ENCODE results near the gene TMEFF1.
A peak's percentile ranks its signal among the peaks of the same experiment; 100 is the strongest.

TMEFF1 gene

DNA sequence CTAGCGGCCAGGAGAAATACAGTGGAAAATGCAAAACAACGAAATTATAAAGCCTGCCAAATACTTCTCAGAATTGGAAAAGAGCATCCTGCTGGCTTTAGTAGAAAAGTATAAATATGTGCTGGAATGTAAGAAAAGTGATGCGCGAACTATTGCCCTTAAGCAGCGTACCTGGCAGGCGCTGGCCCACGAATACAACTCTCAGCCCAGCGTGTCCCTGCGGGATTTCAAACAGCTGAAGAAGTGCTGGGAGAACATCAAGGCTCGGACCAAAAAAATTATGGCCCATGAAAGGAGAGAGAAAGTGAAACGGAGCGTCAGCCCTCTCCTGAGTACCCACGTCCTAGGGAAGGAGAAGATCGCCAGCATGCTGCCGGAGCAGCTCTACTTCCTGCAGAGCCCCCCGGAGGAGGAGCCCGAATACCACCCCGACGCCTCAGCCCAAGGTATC, 31.0 kb upstream of the TMEFF1 start:
- no peak overlapping the region for H3K4me3 ChIP-seq (ENCODE audit: low read length)
- TF ChIP-seq, protein P1, sequence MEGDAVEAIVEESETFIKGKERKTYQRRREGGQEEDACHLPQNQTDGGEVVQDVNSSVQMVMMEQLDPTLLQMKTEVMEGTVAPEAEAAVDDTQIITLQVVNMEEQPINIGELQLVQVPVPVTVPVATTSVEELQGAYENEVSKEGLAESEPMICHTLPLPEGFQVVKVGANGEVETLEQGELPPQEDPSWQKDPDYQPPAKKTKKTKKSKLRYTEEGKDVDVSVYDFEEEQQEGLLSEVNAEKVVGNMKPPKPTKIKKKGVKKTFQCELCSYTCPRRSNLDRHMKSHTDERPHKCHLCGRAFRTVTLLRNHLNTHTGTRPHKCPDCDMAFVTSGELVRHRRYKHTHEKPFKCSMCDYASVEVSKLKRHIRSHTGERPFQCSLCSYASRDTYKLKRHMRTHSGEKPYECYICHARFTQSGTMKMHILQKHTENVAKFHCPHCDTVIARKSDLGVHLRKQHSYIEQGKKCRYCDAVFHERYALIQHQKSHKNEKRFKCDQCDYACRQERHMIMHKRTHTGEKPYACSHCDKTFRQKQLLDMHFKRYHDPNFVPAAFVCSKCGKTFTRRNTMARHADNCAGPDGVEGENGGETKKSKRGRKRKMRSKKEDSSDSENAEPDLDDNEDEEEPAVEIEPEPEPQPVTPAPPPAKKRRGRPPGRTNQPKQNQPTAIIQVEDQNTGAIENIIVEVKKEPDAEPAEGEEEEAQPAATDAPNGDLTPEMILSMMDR (conservative IDR thresholded peaks at IDR 0.05; ENCODE audit: low read length): no peak
- DNase-seq (ENCODE audit: low read depth): no peak

DNA sequence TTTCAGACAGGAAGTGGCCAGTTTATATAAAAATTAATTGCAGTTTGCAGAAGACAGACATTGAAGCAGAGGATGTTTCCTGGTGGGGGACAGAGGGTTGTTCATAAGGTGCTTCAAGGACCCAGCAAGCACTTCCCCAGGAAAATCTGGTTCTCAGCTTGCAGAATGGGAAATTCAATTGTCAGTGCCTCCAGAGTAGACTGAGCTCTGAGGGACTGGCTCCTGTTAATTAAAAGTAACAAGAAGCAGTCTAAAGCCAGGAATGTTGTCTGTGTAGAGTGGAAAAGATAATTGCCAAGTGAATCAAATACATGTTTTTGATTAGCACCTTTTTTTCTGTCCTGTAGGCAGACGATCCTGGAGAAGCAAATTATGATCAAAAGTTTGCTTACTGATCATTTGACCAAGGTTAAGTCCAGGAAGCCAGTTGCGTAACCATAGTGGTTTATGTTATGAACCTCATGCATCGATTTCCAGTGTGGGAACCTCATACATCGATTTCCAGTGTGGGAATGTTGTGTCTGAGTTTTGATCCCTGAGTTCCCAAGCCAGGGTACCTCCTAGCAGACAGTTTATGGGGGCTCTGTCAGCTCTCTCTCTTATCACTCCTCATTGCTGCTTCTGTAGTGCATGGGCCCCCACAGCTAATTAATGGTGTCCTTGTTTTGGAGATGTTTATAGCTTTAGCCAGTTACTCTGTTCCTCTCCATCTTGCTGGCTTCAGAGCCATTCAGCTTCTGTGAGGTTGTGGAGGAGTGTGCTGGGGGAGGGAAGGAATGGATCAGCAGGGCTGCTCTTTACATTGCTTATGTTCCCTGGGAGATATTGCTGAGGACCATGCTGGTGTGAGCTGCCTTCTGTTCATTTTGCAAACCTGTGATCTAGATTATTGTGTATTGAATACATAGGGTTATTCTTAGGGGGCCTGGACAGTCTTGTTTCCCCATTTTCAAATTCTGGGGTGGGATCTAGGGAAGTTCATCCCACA, 28.9 kb upstream of the TMEFF1 start:
- peak; percentile 63 for DNase-seq (ENCODE audit: low read depth)
- TF ChIP-seq, protein P1 (conservative IDR thresholded peaks at IDR 0.05; ENCODE audit: low read length): no peak
- H3K4me3 ChIP-seq (ENCODE audit: low read length): no peak overlapping the region

DNA sequence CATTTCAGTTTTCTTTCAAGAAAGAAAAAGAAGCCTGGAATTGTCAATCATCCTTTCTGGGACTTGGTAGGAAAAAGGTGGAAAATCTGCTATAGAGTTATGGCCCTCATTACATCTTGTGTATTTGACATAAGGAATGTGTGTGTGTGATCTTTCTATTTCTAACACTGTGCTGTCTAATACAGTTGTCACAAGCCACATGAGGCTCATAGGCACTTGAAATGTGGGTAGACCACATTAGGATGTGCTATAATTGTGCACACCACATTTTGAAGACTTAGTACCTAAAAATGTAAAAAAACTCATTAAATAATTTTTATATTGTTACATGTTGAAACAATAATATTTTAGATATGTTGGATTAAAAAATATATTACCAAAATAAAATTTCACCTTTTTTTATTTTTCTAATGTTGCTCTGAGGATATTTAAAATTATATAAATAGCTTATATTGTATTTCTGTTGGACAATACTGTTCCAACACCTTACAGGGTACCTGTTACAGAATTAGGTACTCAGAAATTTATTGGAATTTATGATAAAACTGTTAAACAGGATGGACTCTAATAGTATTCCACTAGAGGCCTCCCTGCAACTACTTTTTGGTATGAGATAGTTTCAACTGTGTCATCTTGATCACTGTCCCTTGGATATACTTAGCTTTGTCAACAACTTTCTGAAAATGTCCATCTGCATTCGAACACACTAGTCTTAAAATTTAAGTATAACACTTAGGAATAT, 27.6 kb upstream of the TMEFF1 start:
- DNase-seq (ENCODE audit: low read depth): no peak
- H3K4me3 ChIP-seq (ENCODE audit: low read length): no peak overlapping the region
- TF ChIP-seq, protein P1 (conservative IDR thresholded peaks at IDR 0.05; ENCODE audit: low read length): no peak

DNA sequence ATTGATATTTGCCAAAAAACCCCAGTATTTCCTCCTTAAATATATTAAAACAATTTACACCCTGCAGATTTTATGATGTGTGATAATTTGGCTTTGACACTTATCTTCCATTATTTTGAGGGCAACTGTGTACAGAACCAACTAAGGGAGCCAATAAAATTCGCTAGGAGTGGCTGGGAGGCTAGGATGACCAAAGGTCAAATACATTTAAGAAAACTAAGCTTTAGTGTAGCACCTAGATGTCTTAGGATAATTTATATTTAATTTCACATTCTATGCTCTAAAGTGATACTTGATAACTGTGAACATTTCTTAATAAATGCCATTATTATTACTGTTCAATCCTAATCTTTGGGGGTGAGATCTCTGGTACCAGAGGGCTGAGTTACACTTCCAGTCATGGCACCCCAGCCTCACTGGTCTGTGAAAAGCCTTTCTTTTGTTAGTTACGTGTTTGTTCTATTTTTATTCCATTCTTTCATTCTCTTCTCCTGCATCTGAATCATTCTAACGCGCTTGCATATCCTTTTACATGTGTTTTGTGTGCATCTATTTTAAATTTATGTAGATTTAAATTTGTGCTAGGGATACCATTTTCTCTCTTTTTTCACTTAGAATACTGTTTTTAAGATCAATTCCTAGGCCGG, 26.9 kb upstream of the TMEFF1 start:
- DNase-seq (ENCODE audit: low read depth): no peak
- TF ChIP-seq, protein P1 (conservative IDR thresholded peaks at IDR 0.05; ENCODE audit: low read length): no peak
- H3K4me3 ChIP-seq (ENCODE audit: low read length): no peak overlapping the region

DNA sequence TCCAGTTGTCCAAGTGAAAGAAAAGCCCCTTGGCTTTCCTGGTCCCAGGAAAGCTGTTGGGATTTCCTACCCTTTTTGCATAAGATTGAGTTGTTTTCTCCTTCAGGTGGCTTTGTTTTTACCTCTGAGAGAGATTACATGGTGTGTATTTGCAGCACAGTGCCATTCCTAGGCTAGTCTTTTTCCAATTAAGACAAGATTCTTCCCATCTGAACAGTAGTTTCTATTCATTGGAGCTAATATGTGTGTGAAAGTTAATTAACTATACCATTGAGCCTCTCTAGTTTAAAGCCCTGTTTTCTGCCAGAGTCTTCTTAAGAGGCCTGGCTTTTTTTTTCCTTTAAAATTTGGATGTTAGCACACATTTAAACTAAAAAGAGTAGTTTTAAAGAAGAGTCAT, 25.9 kb upstream of the TMEFF1 start:
- no peak for DNase-seq (ENCODE audit: low read depth)
- TF ChIP-seq, protein P1 (conservative IDR thresholded peaks at IDR 0.05; ENCODE audit: low read length): no peak
- no peak overlapping the region for H3K4me3 ChIP-seq (ENCODE audit: low read length)

DNA sequence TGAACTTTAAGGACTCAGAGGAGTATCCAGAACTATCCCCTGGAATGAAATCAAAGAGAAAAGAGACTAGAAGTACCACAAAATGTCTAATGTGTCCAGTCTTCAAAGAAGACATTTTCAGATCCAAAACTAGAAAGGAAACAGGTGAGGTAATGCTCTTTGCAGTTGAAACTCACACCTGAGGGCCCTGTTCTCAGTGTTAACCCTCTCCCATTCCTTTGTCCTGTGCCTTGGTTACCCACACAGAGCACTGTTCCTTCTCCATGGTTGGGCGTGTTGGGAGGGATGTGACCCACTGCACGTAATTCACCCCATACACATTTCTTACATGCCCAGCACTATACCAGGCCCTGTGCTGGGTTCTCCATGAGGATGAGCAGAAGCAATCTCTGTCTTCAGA, 24.7 kb upstream of the TMEFF1 start:
- H3K4me3 ChIP-seq (ENCODE audit: low read length): no peak overlapping the region
- DNase-seq (ENCODE audit: low read depth): no peak
- TF ChIP-seq, protein P1 (conservative IDR thresholded peaks at IDR 0.05; ENCODE audit: low read length): no peak

Measured in AG10803 (cell line).